Stomach (tissue), 4 donors: ENCODE data around the gene CENPO.

ENCODE experiments used
- EP300 ChIP-seq: sonication (generic); formaldehyde crosslinking; IDR thresholded peaks from one replicate; pipeline ENCODE4 v1.6.1; 2017; ENCODE audit warnings: antibody characterized with exemption
- POLR2A ChIP-seq, 4 donors: fragments of 450-650 bp; IDR thresholded peaks; one replicate each; pipeline ENCODE4 v1.6.1; 2016; ENCODE audit warnings: antibody characterized with exemption in 4 of 4, control low read depth in 2 of 4, mild to moderate bottlenecking in 1 of 4, moderate library complexity in 1 of 4
- POLR2AphosphoS5 ChIP-seq, 3 donors: sonication (generic); formaldehyde crosslinking; IDR thresholded peaks; one replicate each; pipeline ENCODE4 v1.6.1; 2016; ENCODE audit warnings: antibody characterized with exemption in 3 of 3
- TF ChIP-seq, protein P1 (sequence below), 7 experiments: fragments of 450-650 bp in 4 of 7; fragments of 200-600 bp in 3 of 7; sonication (generic) in 3 of 7; IDR thresholded peaks; one replicate each; pipeline ENCODE4 v1.5.1; 2016 to 2019; ENCODE audit warnings: antibody characterized with exemption in 7 of 7, control low read depth in 2 of 7, mild to moderate bottlenecking in 1 of 7

DNA sequence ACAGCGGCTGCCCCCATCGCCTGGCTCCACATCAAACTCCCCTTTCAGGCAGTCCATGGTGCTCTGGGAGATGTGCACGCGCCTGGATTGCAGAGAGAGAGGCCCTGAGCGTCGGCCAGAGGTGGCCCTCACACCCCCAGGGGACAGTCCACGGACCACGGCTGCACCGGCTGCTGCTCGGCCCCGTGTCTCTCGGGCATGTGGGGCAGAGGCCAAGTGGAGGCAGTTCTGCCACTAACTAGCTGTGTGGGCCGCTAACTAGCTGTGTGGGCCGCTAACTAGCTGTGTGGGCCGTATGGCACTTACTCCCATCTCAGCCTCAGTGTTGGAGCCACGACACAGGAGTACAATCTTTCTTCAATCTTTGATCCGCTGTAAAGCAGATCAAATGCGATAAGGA lies 45.3 kb downstream of the CENPO start:
- TF ChIP-seq, protein P1, sequence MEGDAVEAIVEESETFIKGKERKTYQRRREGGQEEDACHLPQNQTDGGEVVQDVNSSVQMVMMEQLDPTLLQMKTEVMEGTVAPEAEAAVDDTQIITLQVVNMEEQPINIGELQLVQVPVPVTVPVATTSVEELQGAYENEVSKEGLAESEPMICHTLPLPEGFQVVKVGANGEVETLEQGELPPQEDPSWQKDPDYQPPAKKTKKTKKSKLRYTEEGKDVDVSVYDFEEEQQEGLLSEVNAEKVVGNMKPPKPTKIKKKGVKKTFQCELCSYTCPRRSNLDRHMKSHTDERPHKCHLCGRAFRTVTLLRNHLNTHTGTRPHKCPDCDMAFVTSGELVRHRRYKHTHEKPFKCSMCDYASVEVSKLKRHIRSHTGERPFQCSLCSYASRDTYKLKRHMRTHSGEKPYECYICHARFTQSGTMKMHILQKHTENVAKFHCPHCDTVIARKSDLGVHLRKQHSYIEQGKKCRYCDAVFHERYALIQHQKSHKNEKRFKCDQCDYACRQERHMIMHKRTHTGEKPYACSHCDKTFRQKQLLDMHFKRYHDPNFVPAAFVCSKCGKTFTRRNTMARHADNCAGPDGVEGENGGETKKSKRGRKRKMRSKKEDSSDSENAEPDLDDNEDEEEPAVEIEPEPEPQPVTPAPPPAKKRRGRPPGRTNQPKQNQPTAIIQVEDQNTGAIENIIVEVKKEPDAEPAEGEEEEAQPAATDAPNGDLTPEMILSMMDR (IDR thresholded peaks at IDR 0.05) = no peak
- TF ChIP-seq POLR2A (IDR thresholded peaks at IDR 0.05) (no peak), POLR2AphosphoS5 (IDR thresholded peaks at IDR 0.05) (no peak), EP300 (no peak)
